Naive B cell (primary cell): ENCODE data around the gene ACIN1. TPM values are rescaled to one million over a fixed set of nuclear protein-coding genes. Genes with fewer than 3 reads are reported as not detected.

Experiments
- ATAC-seq, 2 donors: fragments of 150-1000 bp; cut with Tn5 transposase; 2 replicates each; pipeline ENCODE4 v1.10.0; 2021; ENCODE audit warnings: low read depth in 2 of 2, mild to moderate bottlenecking in 2 of 2, moderate library complexity in 2 of 2
- DNase-seq: peaks from one replicate; pipeline ENCODE4 v3.0.0; 2022
- H3K27ac Mint-ChIP-seq, 6 donors: one replicate each; pipeline ENCODE4 v1.8.0; 2020 to 2022; ENCODE audit warnings: mild to moderate bottlenecking in 6 of 6, mixed read lengths in 6 of 6, moderate library complexity in 5 of 6, inconsistent platforms in 2 of 6
- H3K27me3 Mint-ChIP-seq, 3 donors: one replicate each; pipeline ENCODE4 v1.8.0; 2021 to 2022; ENCODE audit warnings: mixed read lengths in 3 of 3, mild to moderate bottlenecking in 1 of 3
- H3K36me3 Mint-ChIP-seq, 2 donors: one replicate each; pipeline ENCODE4 v1.8.0; 2020 to 2022; ENCODE audit warnings: mixed read lengths in 2 of 2, inconsistent platforms in 1 of 2, mild to moderate bottlenecking in 1 of 2
- H3K4me1 Mint-ChIP-seq, 3 donors: one replicate each; pipeline ENCODE4 v1.8.0; 2020 to 2022; ENCODE audit warnings: mixed read lengths in 3 of 3, inconsistent platforms in 1 of 3, mild to moderate bottlenecking in 1 of 3, moderate library complexity in 1 of 3
- H3K4me3 Mint-ChIP-seq, 8 donors: one replicate each; pipeline ENCODE4 v1.8.0; 2020 to 2022; ENCODE audit warnings: mild to moderate bottlenecking in 8 of 8, mixed read lengths in 8 of 8, moderate library complexity in 8 of 8, inconsistent platforms in 2 of 8
- H3K9me3 Mint-ChIP-seq, 7 donors: one replicate each; pipeline ENCODE4 v1.8.0; 2020 to 2022; ENCODE audit warnings: mixed read lengths in 7 of 7, mild to moderate bottlenecking in 5 of 7, inconsistent platforms in 2 of 7, moderate library complexity in 1 of 7
- polyA plus RNA-seq, 6 donors: library from polyadenylated mRNA; unstranded; fragments of 300-500 nt; fragmentation: Illumina TruSeq; gene quantifications; one replicate each; pipeline ENCODE4 v1.2.3, GENCODE V29; 2021; ENCODE audit warnings: low read depth in 6 of 6

The ACIN1 gene
- polyA plus RNA-seq, 6 donors from 2014 or later: 0.61 to 18.0 (median 9.8) TPM

DNA sequence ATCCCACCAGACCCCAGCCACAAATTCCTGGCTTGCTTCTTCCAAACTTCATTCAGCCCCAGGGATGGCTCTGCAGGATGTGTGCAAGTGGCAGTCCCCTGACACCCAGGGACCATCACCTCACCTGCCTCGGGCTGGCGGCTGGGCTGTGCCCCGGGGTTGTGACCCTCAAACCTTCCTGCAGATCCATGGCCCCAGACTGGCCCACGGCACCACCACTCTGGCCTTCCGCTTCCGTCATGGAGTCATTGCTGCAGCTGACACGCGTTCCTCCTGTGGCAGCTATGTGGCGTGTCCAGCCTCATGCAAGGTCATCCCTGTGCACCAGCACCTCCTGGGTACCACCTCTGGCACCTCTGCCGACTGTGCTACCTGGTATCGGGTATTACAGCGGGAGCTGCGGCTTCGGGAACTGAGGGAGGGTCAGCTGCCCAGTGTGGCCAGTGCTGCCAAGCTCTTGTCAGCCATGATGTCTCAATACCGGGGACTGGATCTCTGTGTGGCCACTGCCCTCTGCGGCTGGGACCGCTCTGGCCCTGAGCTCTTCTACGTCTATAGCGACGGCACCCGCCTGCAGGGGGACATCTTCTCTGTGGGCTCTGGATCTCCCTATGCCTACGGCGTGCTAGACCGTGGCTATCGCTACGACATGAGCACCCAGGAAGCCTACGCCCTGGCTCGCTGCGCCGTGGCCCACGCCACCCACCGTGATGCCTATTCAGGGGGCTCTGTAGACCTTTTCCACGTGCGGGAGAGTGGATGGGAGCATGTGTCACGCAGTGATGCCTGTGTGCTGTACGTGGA is 52.6 kb downstream of the ACIN1 start, which contains the start of gene PSMB11:
PSMB11 (plus strand) TSS at position 51 of the 804 bp plus-strand sequence; CDS start at position 65, 14 bp downstream.
- Mint-ChIP-seq H3K4me3 (no peak within 1 kb of the TSS), H3K36me3 (no peaks in the 10 kb centered on the region), H3K27ac (no peak within 1 kb of the TSS), H3K27me3 (peaks cover 0 to 26% (median 0%) of the 10 kb centered on the region in 3 donors), H3K4me1 (no peaks in the 10 kb centered on the region), H3K9me3 (peaks cover 0 to 1% (median 0%) of the 10 kb centered on the region in 7 donors)
- DNase-seq (no peak), ATAC-seq (no peak)

DNA sequence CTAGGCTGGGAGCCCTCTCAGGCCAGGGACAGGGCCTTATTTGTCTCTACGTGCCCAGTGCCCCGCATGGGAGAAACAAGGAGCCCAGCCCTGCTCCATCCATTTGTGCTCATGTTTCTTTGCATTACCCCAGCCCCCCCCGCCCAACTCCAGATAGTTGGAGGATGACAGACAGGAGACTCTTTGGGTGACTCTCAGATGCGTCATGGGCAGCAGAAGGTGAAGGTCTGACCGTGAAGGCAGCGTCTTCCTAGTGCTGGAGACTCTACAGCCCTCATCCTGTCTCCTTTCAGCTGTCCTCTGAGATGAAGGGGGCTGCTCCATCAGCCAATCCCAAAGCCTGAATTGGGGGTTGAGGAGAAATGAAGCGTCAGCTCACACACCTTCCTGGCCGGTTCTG is 53.2 kb downstream of the ACIN1 start:
- Mint-ChIP-seq H3K27me3 (peaks cover 0 to 25% (median 0%) of the 10 kb centered on the region in 3 donors), H3K4me3 (no peak overlapping the region), H3K27ac (no peak overlapping the region), H3K36me3 (no peaks in the 10 kb centered on the region), H3K4me1 (no peaks in the 10 kb centered on the region), H3K9me3 (no peaks in the 10 kb centered on the region)
- DNase-seq: no peak
- ATAC-seq: no peak

DNA sequence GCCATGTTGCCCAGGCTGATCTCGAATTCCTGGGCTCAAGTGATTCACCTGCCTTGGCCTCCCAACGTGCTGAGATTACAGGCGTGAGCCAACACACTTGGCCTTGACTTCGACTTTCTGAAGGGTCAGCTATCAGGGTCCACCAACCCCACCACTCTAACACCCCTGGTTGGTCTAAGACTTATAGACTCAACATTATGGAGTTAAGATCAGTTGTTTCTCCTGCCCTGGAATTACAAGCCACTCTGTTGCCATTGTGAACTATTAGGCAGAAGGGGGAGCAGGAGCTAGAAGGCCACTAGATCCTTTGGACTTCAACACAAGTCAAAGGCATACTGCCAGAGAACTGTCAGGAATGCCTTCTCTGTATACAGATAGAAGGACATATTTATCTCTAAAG is 54.8 kb downstream of the ACIN1 start:
- H3K27ac Mint-ChIP-seq: no peak overlapping the region
- no peak for DNase-seq
- H3K4me1 Mint-ChIP-seq: peaks cover 0 to 8% (median 8%) of the 10 kb centered on the region in 3 donors
- no peaks in the 10 kb centered on the region for H3K36me3 Mint-ChIP-seq
- peaks cover 0 to 20% (median 0%) of the 10 kb centered on the region in 3 donors for H3K27me3 Mint-ChIP-seq
- no peak overlapping the region for H3K4me3 Mint-ChIP-seq
- ATAC-seq: no peak
- no peaks in the 10 kb centered on the region for H3K9me3 Mint-ChIP-seq

DNA sequence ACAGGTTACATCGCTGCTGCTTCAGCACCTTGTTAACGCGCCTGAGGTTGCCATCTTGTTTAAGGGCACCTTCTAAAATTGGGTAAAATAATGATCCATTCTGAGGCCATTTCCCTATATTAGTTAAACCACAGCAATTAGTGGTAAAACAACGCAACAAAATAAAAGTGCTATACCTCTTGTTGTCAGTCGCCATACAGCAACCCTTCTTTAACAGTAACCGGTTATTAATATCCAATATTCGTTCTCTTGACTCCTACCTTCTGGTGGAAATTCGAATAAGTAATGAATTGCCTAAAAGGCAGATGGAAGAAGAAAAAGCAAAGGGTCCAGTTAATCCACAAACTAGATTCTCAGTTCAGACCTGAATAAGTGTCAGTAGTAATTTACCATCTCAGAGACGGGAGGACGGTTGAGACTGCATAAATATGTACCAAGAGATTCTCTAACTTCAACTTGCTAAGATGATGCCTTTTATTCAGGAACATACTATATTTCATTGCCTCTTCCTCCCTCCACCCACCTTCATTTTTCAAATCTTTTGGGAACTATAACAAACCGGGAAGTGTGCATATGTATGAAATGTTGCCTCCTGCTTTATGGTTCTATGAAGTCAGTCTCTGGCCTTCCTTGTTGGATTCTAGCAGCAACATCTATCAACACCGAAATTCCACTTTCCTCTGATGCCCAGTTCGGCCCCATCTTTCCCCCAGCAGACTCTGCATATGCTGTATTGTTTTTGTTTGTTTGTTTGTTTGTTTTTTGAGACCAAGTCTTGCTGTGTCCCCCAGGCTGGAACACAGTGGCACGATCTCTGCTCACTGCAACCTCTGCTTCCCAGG is 59.4 kb downstream of the ACIN1 start:
- no peak for ATAC-seq
- peak overlapping the region; percentile 89 to 97 (median 94) for H3K27ac Mint-ChIP-seq
- peaks cover 0 to 6% of the 10 kb centered on the region in 2 donors for H3K36me3 Mint-ChIP-seq
- H3K9me3 Mint-ChIP-seq: no peaks in the 10 kb centered on the region
- peaks cover 11 to 32% (median 27%) of the 10 kb centered on the region in 3 donors for H3K4me1 Mint-ChIP-seq
- no peaks in the 10 kb centered on the region for H3K27me3 Mint-ChIP-seq
- DNase-seq: no peak
- peak overlapping the region; percentile 81 to 98 (median 93) for H3K4me3 Mint-ChIP-seq

DNA sequence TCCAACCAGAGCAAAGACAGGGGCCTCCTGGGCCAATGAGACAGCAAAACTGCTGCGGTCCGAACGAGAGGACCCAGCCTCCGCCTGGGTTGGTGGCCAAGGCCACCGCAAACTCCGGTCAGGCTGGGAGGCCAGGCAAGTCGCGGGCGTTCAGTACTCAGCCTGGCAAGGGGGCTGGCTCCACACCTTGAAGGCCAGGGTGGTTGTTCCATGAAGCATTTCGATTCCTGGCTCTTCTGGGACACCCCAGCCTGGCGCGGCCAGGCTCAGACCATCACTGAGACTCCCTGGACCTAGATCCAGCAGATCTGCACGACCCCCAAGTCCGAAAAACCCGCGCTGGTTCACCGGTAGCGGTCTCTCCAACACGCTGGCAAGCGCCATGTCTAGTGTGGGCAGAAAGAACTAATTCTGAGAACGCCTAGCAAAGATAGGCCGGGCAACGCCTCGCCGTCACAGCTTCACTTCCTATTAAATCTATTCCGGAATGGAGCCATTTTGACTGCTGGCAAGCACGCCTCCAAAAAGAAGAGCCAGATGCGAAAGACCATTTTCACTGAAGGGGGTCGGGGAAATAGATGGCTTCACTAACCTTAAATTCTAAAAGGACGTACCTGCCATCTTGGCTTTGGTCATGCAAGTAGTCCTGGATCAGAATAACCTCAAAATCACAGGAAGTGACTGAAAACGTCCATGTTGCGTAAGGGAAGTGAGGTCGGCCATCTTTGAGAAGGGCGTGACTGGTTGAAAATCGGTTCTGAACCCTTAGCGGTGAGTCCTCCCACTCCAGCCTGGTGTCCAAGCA is 60.2 kb downstream of the ACIN1 start, which contains the start of gene PSMB5:
PSMB5 (minus strand) TSS at position 403 of the 805 bp plus-strand sequence; CDS start at position 384, 19 bp downstream.
- DNase-seq (peak; percentile 91), ATAC-seq (peak; percentile 91 to 93)
- H3K4me1 Mint-ChIP-seq: peaks cover 11 to 32% (median 27%) of the 10 kb centered on the region in 3 donors
- H3K9me3 Mint-ChIP-seq: no peaks in the 10 kb centered on the region
- peak within 1 kb of the TSS; percentile 89 to 97 (median 94) for H3K27ac Mint-ChIP-seq
- H3K36me3 Mint-ChIP-seq: peaks cover 0 to 6% of the 10 kb centered on the region in 2 donors
- H3K27me3 Mint-ChIP-seq: no peaks in the 10 kb centered on the region
- H3K4me3 Mint-ChIP-seq: peak within 1 kb of the TSS; percentile 81 to 98 (median 93)

DNA sequence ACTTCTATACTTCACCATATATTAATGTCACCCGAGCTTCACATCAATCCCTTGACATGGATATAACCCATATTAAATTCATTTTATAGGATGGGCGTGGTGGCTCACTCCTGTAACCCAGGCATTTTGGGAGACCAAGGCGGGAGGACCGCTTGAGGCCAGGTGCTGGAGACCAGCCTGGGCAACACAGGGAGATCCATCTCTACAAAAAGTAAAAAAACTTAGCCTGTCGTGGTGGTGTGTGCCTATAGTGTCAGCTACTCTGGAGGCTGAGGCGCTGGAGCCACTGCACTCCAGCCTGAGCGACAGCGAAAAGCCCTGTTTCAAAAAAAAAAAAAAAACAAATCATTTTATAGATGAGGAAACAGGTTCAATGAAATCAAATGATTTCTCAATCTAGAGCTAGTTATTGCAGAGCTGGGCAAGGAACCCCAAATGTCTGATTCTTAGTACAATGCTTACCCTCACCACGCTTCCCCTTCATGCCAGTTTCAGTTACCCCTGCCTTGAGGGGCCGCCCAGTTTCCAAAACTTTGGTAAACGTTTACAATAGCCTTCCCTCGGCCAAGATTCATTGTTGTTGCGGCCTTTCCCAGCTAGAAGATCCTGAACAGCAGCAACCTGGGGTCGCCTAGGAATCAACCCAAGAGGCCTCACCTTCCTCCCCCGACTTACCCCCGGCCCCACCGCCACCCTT is 61.0 kb downstream of the ACIN1 start:
- Mint-ChIP-seq H3K36me3 (peaks cover 0 to 11% of the 10 kb centered on the region in 2 donors), H3K27ac (peak overlapping the region; percentile 89 to 97 (median 94)), H3K27me3 (no peaks in the 10 kb centered on the region), H3K4me1 (peaks cover 16 to 36% (median 33%) of the 10 kb centered on the region in 3 donors), H3K9me3 (no peaks in the 10 kb centered on the region), H3K4me3 (peak overlapping the region; percentile 81 to 98 (median 93))
- ATAC-seq (no peak), DNase-seq (no peak)

DNA sequence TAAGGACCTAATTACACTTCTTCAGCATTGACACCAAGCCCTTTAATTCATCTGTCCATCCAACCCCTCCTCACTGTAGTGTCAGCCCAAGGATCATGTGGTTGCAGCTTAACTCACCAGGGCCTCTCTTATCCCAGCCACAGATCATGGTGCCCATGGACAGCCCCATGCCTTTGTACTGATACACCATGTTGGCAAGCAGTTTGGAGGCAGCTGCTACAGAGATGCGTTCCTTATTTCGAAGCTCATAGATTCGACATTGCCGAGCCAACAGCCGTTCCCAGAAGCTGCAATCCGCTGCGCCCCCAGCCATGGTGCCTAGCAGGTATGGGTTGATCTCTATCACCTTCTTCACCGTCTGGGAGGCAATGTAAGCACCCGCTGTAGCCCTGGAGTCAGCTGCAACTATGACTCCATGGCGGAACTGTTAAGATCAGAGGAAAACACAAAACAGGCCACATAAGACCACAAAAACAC is 61.6 kb downstream of the ACIN1 start:
- Mint-ChIP-seq H3K27me3 (no peaks in the 10 kb centered on the region), H3K36me3 (peaks cover 0 to 15% of the 10 kb centered on the region in 2 donors), H3K4me1 (peaks cover 20 to 40% (median 38%) of the 10 kb centered on the region in 3 donors), H3K4me3 (peak overlapping the region; percentile 81 to 98 (median 92)), H3K9me3 (no peaks in the 10 kb centered on the region), H3K27ac (peak overlapping the region in 4 of 6 donors; percentile 47 to 84 (median 66))
- DNase-seq: no peak
- ATAC-seq: no peak

DNA sequence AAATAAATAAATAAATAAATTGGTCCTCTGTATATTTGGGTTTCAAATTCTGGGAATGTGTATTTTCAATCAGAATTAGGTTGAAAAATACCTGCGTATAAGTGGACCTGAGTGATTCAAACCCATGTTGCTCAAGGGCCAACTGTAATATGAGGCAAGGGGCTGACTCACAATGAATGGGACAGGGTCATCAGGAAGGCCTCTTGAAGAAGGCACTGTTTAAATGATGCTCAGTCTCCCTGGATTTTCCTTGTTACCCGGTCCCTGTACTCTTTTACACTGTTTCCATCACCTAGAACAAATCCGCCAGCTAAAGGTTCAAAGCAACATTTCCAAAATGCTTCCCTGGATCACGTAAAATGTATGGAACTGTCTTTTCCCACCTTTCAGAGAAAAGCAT is 64.0 kb downstream of the ACIN1 start:
- Mint-ChIP-seq H3K9me3 (no peaks in the 10 kb centered on the region), H3K4me1 (peaks cover 20 to 46% (median 44%) of the 10 kb centered on the region in 3 donors), H3K27me3 (no peaks in the 10 kb centered on the region), H3K36me3 (peaks cover 2 to 15% of the 10 kb centered on the region in 2 donors), H3K4me3 (peak overlapping the region in 1 of 8 donors; percentile 53), H3K27ac (no peak overlapping the region)
- DNase-seq (no peak), ATAC-seq (no peak)

DNA sequence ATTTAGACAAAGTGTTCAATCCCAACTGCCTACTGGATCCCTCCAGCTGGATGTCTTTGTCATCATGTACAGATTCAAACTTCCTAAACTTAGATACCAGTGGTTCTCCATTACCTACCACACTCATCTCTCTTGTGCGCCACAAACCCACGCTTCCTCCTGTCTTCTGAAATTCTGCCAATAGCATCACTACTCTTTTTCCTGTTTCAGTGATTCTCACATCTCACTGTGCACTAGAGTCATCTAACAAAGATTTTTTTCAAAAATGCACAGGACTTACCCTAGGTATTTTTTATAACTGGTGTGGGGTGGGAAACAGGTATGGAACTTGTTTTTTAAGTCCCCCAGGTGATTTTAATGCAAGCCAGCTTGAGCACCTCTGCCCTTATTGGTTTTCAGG is 66.1 kb downstream of the ACIN1 start:
- no peak for DNase-seq
- peak overlapping the region in 3 of 6 donors; percentile 4 to 65 (median 21) for H3K27ac Mint-ChIP-seq
- no peaks in the 10 kb centered on the region for H3K27me3 Mint-ChIP-seq
- peaks cover 22 to 35% (median 34%) of the 10 kb centered on the region in 3 donors for H3K4me1 Mint-ChIP-seq
- peaks cover 15 to 17% of the 10 kb centered on the region in 2 donors for H3K36me3 Mint-ChIP-seq
- no peaks in the 10 kb centered on the region for H3K9me3 Mint-ChIP-seq
- no peak for ATAC-seq
- peak overlapping the region in 1 of 8 donors; percentile 5 for H3K4me3 Mint-ChIP-seq

DNA sequence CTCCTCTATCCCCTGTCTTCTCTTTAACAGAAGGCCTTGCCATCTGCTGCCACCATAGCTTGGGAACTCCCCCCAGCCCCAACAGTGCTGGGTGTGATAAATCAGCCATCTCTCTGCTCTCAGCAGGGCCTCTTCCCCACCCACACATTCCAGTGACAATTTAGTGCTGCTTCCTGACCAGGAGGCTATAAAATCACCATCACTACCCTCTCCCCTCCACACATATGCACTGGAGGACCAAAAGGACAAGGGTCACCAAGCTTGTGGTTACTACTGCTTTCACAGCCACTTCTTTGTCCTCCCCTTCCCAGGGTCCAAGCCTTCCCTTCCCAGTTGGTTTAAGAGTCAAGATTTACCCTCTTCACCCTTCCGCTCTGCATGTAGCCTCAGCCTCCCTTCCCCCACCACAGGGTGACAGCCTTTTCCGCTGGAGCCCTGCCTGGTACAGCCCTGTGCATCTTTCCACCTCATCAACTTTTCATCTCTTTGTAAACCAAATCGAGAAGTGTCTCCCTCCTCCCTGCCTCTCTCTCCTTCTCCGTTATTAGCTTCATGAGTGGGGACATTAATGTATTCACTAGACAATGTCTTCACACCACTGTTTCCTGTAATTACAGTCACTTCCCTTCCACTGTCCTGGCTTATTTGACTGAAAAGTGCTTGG is 69.7 kb downstream of the ACIN1 start:
- no peaks in the 10 kb centered on the region for H3K9me3 Mint-ChIP-seq
- no peak for ATAC-seq
- peak overlapping the region in 1 of 8 donors; percentile 30 for H3K4me3 Mint-ChIP-seq
- no peak for DNase-seq
- H3K4me1 Mint-ChIP-seq: peaks cover 13 to 24% (median 20%) of the 10 kb centered on the region in 3 donors
- H3K27ac Mint-ChIP-seq: peak overlapping the region in 2 of 6 donors; percentile 1 to 94
- H3K36me3 Mint-ChIP-seq: peaks cover 14 to 17% of the 10 kb centered on the region in 2 donors
- H3K27me3 Mint-ChIP-seq: no peaks in the 10 kb centered on the region

DNA sequence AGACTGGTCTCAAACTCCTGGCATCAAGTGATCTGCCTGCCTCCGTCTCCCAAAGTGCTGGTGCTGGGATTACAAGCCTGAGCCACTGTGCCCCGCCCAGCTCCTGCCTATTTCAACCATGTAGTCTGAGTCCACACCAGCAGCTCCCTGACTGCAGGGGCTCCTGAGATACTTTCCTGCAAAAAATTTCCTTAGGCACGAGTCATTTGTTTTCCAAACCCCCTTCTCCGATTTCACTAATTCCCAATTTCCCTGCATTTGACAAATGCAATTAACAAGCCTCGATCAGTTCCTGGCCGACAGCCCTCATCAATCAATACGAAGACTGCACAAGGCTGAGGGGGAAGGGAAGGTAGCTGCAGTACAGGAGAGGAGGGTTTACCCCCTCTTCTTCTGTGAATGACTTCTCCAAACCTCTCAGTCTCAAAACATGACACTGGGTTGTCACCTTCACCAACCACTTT is 70.3 kb downstream of the ACIN1 start:
- Mint-ChIP-seq H3K27ac (peak overlapping the region in 1 of 6 donors; percentile 56), H3K27me3 (no peaks in the 10 kb centered on the region), H3K4me1 (peaks cover 13 to 24% (median 20%) of the 10 kb centered on the region in 3 donors), H3K36me3 (peaks cover 14 to 17% of the 10 kb centered on the region in 2 donors), H3K9me3 (no peaks in the 10 kb centered on the region), H3K4me3 (no peak overlapping the region)
- DNase-seq (no peak), ATAC-seq (no peak)
